OCI-LY3 (cell line): Measurements from ENCODE around the gene ACOT7.

Experiments used
- CTCF ChIP-seq: fragments of 200-600, 300-600 bp; sonication (generic); IDR thresholded peaks from 2 replicates; pipeline ENCODE4 v1.5.1; 2014; ENCODE audit warnings: antibody characterized with exemption, low read length, low read depth
- EZH2phosphoT487 ChIP-seq: fragments of 200-600 bp; shearing (Covaris generic); IDR thresholded peaks from 2 replicates; pipeline ENCODE4 v1.6.1; 2018; ENCODE audit warnings: antibody characterized with exemption, mixed run types, low read depth

- no peak for TF ChIP-seq CTCF
- no peak for TF ChIP-seq EZH2phosphoT487
Measured at GRCh38 chr1:6239213-6239752, 154.3 kb downstream of the ACOT7 start.
